Measurements from ENCODE around the gene SIGLEC8. TPM values are rescaled to one million over a fixed set of nuclear protein-coding genes. Genes with fewer than 3 reads are reported as not detected.

SIGLEC8 gene
- total and polyA plus RNA-seq, 9 of the 15 experiments (the other 6 are each of a cell fraction or from before 2014, with no cell fraction given), result 0.04 to 0.65 (median 0.39) TPM

DNA sequence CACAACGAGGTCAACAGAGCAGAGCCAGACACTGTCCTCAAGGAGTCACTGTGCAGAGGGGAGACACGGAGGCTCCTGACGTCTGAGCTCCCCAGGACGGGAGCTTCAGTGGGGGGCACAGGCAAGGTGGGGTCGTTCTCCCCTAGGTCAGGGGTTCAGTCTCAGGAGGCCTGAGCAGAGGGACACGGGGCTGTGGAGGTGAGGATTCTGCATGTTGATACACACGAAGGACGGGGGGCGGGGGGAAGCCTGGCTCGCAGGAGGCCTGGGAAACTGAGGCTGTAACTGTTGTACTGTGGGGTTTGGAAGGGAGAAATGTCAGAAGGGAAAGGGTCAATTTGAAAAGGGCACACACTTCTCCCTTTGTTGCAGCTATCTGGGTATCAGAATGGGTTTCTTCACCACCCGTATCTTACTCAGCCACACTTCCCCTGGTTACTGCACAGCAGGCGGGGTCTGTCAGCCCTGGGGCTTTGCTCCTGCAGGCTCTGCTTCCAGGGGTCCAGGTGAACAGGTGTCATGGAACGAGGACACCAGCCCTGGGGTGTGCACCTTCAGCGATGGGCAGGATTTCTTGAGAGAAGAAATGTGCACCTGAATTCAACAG lies 748 bp upstream of the SIGLEC8 start:
- H3K9ac ChIP-seq (ENCODE audit: insufficient read depth in 1 of 2, low read depth in 2 of 2, low read length in 2 of 2), result 0 out of 4 replicates have a peak overlapping the region, but pooled peaks of 1 of the 2 experiments have one; percentile 12
- H2AFZ ChIP-seq (ENCODE audit: low read depth, low read length), result 0 out of 2 replicates have a peak overlapping the region, but pooled peaks have one; percentile 24
- no peaks in the 10 kb centered on the region for H3K9me3 ChIP-seq (replicated peaks; ENCODE audit: control insufficient read depth, insufficient read depth, low read depth, low read length)
- no TSS peak for BruUV-seq (replicated peaks)
- H3K79me2 ChIP-seq (ENCODE audit: control insufficient read depth, insufficient read depth, low read length), result no peaks in the 10 kb centered on the region
- ATAC-seq, result no peak
- H3K9me1 ChIP-seq (ENCODE audit: control insufficient read depth, insufficient read depth, low read length), result no peaks in the 10 kb centered on the region
- in situ Hi-C loops (cut with MboI), result no loop called here
- DNase-seq (ENCODE audit: extremely low read depth in 1 of 4, low spot score in 3 of 4), result no peak
- TF ChIP-seq BACH1 (tag; IDR thresholded peaks at IDR 0.05), result no peak
- TF ChIP-seq PYGO2 (tag; IDR thresholded peaks at IDR 0.05), result no peak
- TF ChIP-seq FIP1L1 (IDR thresholded peaks at IDR 0.05; ENCODE audit: low read depth, low read length, poor library complexity, severe bottlenecking), result no peak
- no peak for TF ChIP-seq MED1 (CRISPR knock-in tag; IDR thresholded peaks at IDR 0.05; ENCODE audit: borderline replicate concordance)
- TF ChIP-seq, protein P1, sequence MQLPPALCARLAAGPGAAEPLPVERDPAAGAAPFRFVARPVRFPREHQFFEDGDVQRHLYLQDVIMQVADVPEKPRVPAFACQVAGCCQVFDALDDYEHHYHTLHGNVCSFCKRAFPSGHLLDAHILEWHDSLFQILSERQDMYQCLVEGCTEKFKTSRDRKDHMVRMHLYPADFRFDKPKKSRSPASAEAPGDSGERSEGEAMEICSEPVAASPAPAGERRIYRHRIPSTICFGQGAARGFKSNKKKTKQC (CRISPR knock-in tag; IDR thresholded peaks at IDR 0.05), result no peak
- TF ChIP-seq ZFP30 (CRISPR knock-in tag; IDR thresholded peaks at IDR 0.05; ENCODE audit: borderline replicate concordance), result no peak
- no peak for TF ChIP-seq STAG1 (CRISPR knock-in tag; IDR thresholded peaks at IDR 0.05; ENCODE audit: borderline replicate concordance)
- TF ChIP-seq ZNF311 (CRISPR knock-in tag; IDR thresholded peaks at IDR 0.05), result no peak
- TF ChIP-seq, protein P2, sequence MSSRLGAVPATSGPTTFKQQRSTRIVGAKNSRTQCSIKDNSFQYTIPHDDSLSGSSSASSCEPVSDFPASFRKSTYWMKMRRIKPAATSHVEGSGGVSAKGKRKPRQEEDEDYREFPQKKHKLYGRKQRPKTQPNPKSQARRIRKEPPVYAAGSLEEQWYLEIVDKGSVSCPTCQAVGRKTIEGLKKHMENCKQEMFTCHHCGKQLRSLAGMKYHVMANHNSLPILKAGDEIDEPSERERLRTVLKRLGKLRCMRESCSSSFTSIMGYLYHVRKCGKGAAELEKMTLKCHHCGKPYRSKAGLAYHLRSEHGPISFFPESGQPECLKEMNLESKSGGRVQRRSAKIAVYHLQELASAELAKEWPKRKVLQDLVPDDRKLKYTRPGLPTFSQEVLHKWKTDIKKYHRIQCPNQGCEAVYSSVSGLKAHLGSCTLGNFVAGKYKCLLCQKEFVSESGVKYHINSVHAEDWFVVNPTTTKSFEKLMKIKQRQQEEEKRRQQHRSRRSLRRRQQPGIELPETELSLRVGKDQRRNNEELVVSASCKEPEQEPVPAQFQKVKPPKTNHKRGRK (tag; IDR thresholded peaks at IDR 0.05), result no peak
- no peak for TF ChIP-seq NFYB (IDR thresholded peaks at IDR 0.05; ENCODE audit: extremely low read depth, insufficient read length)
- no peak for TF ChIP-seq NFE2 (IDR thresholded peaks at IDR 0.05; ENCODE audit: low read depth)
- TF ChIP-seq, protein P3, sequence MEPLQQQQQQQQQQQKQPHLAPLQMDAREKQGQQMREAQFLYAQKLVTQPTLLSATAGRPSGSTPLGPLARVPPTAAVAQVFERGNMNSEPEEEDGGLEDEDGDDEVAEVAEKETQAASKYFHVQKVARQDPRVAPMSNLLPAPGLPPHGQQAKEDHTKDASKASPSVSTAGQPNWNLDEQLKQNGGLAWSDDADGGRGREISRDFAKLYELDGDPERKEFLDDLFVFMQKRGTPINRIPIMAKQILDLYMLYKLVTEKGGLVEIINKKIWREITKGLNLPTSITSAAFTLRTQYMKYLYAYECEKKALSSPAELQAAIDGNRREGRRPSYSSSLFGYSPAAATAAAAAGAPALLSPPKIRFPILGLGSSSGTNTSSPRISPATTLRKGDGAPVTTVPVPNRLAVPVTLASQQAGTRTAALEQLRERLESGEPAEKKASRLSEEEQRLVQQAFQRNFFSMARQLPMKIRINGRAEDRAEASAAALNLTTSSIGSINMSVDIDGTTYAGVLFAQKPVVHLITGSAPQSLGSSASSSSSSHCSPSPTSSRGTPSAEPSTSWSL (CRISPR knock-in tag; IDR thresholded peaks at IDR 0.05; ENCODE audit: borderline replicate concordance), result no peak
- no peak for TF ChIP-seq ZNF431 (CRISPR knock-in tag; IDR thresholded peaks at IDR 0.05)
- no peak for TF ChIP-seq ZNF175 (CRISPR knock-in tag; IDR thresholded peaks at IDR 0.05; ENCODE audit: low read depth)
- no peak for TF ChIP-seq ZNF707 (CRISPR knock-in tag; conservative IDR thresholded peaks at IDR 0.05)
- H3K27me3 ChIP-seq (ENCODE audit: control insufficient read depth in 2 of 2, insufficient read depth in 2 of 2, low read length in 2 of 2), result no peaks in the 10 kb centered on the region
- H3K4me1 ChIP-seq (replicated peaks in 1 of 2; ENCODE audit: control insufficient read depth in 2 of 2, insufficient read depth in 2 of 2, low read length in 2 of 2), result peaks cover 13 to 36% of the 10 kb centered on the region in 2 experiments; a peak in 4 of 5 replicates
- CTCF ChIA-PET (ENCODE audit: low intra/inter-chr PET ratio), result no interaction called here
- no peak overlapping the region for H3K4me2 ChIP-seq (ENCODE audit: insufficient read depth, low read length)
- no peaks in the 10 kb centered on the region for H4K20me1 ChIP-seq (replicated peaks; ENCODE audit: control insufficient read depth, insufficient read depth, low read length)
- WGBS (ENCODE audit: insufficient coverage, low coverage, missing lambda C conversion rate), result 64% methylated on average over 11 of the region's 14 CpGs
- intact Hi-C loops (cut with micrococcal nuclease), result no loop called here
- POLR2A ChIA-PET, result no interaction called here
- FAIRE-seq, result no peak
- H3K4me3 ChIP-seq, result no peak overlapping the region
- no peaks in the 10 kb centered on the region for H3K36me3 ChIP-seq (ENCODE audit: control insufficient read depth, insufficient read depth, low read length)
- H3K27ac ChIP-seq (ENCODE audit: extremely low read depth, low read depth, low read length), result no peak overlapping the region

Measured in K562 (cell line).